Spleen (tissue), 7 donors: ENCODE data around the gene NTN1.

Source experiments
- POLR2A ChIP-seq, 3 donors: fragments of 450-650 bp; IDR thresholded peaks; one replicate each; pipeline ENCODE4 v1.5.1; 2017; ENCODE audit warnings: antibody characterized with exemption in 3 of 3, mild to moderate bottlenecking in 1 of 3
- TF ChIP-seq, protein P1 (sequence below), 11 experiments: fragments of 200-600 bp in 7 of 11; fragments of 450-650 bp in 4 of 11; sonication (generic) in 4 of 11; IDR thresholded peaks in 8 of 11; conservative IDR thresholded peaks in 3 of 11; 1 replicate in 7 of 11; 2 replicates in 4 of 11; pipeline versions ENCODE4 v1.4.0 to v1.8.0; 2016 to 2021; ENCODE audit warnings: antibody characterized with exemption in 11 of 11, inconsistent platforms in 4 of 11, mild to moderate bottlenecking in 1 of 11
- donor health status: DM: no; HTN: no; CAD: no; lungs with moderate emphysema.
- donor health status: DM: no; HTN: no; CAD: no.
- donor health status: DM: no; HTN: no; CAD: no.

DNA sequence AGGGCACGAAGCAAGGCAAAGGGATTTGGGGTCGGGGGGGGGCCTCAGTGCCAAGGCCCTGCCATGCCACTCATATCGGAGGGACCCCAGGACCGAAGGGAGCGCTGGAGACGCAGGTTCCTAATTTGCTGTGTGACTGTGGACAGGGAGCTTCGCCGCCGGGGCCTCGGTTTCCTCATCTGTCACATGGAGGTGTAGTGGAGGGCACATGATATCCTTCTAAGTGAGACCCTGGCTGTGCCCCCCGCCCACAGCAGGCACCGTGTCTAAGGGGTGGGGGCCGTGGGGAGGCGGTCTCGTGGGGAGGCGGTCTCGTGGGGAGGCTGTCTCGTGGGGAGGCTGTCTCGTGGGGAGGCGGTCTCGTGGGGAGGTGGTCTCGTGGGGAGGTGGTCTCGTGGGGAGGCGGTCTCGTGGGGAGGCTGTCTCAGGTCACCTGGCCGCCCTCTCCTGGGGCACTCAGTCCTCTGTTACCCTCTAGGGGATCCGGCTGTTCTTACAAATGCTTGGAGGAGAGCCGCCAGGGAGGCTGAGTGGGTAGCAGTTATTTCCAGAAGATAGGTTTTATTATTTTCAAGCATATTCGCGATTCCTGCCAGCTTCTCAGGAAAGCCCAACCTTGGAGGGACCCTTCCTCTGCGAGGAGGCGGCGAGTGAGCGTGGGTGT, 205.0 kb downstream of the NTN1 start:
- TF ChIP-seq, protein P1, sequence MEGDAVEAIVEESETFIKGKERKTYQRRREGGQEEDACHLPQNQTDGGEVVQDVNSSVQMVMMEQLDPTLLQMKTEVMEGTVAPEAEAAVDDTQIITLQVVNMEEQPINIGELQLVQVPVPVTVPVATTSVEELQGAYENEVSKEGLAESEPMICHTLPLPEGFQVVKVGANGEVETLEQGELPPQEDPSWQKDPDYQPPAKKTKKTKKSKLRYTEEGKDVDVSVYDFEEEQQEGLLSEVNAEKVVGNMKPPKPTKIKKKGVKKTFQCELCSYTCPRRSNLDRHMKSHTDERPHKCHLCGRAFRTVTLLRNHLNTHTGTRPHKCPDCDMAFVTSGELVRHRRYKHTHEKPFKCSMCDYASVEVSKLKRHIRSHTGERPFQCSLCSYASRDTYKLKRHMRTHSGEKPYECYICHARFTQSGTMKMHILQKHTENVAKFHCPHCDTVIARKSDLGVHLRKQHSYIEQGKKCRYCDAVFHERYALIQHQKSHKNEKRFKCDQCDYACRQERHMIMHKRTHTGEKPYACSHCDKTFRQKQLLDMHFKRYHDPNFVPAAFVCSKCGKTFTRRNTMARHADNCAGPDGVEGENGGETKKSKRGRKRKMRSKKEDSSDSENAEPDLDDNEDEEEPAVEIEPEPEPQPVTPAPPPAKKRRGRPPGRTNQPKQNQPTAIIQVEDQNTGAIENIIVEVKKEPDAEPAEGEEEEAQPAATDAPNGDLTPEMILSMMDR (IDR thresholded peaks at IDR 0.05 in 8 of 11, conservative IDR thresholded peaks at IDR 0.05 in 3 of 11), result no peak
- TF ChIP-seq POLR2A (IDR thresholded peaks at IDR 0.05), result no peak
